HCT116 (cell line): Measurements from ENCODE around the gene MBD3.

Experiments used
- CBX3 ChIP-seq: IDR thresholded peaks from 2 replicates; pipeline ENCODE4 v1.6.1; 2012; ENCODE audit warnings: low read depth
- EZH2 ChIP-seq: fragments of 200-600 bp; sonication (generic); IDR thresholded peaks from 2 replicates; pipeline ENCODE4 v1.6.1; 2017; ENCODE audit warnings: antibody characterized with exemption, mixed run types
- FOSL1 ChIP-seq: IDR thresholded peaks from 2 replicates; pipeline ENCODE4 v1.6.1; 2012; ENCODE audit warnings: low read depth
- JUND ChIP-seq: IDR thresholded peaks from 2 replicates; pipeline ENCODE4 v1.6.1; 2012
- POLR2A ChIP-seq: IDR thresholded peaks from 2 replicates; pipeline ENCODE4 v1.7.0; 2011; ENCODE audit warnings: borderline replicate concordance; ENCODE audit not compliant: insufficient read depth, insufficient read length; ENCODE audit errors: extremely low read depth
- POLR2AphosphoS5 ChIP-seq: IDR thresholded peaks from 2 replicates; pipeline ENCODE4 v1.6.1; 2011; ENCODE audit warnings: mild to moderate bottlenecking, low read depth, low read length, moderate library complexity
- SP1 ChIP-seq: IDR thresholded peaks from 2 replicates; pipeline ENCODE4 v1.6.1; 2012; ENCODE audit warnings: low read depth
- ZNF274 ChIP-seq: fragments of 200-500 bp; sonication (Bioruptor generic); IDR thresholded peaks from 2 replicates; pipeline ENCODE4 v1.6.1; 2014; ENCODE audit warnings: mild to moderate bottlenecking, low read depth, low read length, inconsistent platforms
- TF ChIP-seq, protein P1 (sequence below): IDR thresholded peaks from 2 replicates; pipeline ENCODE4 v1.6.1; 2011; ENCODE audit warnings: mild to moderate bottlenecking, low read length, moderate library complexity; ENCODE audit not compliant: insufficient replicate concordance; ENCODE audit errors: extremely low read depth
- TF ChIP-seq, protein P2 (sequence below), 3 experiments: fragments of 200-600 bp in 1 of 3; sonication (generic) in 1 of 3; IDR thresholded peaks in 2 of 3; conservative IDR thresholded peaks in 1 of 3; 2 replicates each; pipeline ENCODE4 v1.5.1; 2012 to 2017; ENCODE audit warnings: low read depth in 2 of 3, low read length in 2 of 3, antibody characterized with exemption in 1 of 3, borderline replicate concordance in 1 of 3, control low read depth in 1 of 3, mild to moderate bottlenecking in 1 of 3, mixed read lengths in 1 of 3, mixed run types in 1 of 3, moderate library complexity in 1 of 3; ENCODE audit not compliant: insufficient read depth in 1 of 3

DNA sequence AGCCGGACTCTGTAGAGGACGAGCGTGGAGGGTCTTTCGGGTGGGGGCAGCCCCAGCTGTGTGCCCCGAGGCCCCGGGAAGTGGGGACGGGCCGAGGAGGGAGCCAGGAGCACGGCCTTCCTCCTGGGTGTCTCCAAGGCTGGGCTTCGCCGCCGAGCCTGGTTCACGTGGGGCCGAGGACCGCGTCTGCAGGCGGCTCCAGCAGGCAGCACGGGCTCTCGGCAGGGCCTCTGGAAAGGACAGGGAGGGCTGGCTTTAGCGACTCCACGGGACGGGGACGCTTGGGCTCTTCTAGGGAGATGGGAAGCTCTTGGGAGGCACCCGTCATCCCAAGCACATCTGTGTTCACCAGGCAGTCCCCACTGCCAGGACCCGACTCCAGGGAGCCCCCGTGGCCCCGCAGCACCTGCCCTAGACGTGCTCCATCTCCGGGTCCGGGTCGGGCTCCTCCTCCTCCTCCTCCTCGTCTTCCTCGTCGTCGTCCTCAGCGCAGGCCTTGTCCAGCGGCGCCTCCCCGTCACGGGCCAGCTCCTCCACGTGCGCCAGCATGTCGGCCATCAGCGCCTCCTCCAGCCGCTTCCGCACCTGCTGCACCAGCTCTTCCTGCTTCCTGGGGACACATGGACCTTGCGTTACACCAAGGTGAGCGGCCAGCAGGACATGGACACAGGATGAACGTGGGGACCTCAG is 14.6 kb downstream of the MBD3 start:
- TF ChIP-seq, protein P1, sequence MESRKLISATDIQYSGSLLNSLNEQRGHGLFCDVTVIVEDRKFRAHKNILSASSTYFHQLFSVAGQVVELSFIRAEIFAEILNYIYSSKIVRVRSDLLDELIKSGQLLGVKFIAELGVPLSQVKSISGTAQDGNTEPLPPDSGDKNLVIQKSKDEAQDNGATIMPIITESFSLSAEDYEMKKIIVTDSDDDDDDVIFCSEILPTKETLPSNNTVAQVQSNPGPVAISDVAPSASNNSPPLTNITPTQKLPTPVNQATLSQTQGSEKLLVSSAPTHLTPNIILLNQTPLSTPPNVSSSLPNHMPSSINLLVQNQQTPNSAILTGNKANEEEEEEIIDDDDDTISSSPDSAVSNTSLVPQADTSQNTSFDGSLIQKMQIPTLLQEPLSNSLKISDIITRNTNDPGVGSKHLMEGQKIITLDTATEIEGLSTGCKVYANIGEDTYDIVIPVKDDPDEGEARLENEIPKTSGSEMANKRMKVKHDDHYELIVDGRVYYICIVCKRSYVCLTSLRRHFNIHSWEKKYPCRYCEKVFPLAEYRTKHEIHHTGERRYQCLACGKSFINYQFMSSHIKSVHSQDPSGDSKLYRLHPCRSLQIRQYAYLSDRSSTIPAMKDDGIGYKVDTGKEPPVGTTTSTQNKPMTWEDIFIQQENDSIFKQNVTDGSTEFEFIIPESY: no peak
- TF ChIP-seq POLR2AphosphoS5 (no peak), EZH2 (no peak), FOSL1 (no peak), CBX3 (no peak), POLR2A (no peak), JUND (no peak), ZNF274 (no peak), SP1 (no peak)
- TF ChIP-seq, protein P2, sequence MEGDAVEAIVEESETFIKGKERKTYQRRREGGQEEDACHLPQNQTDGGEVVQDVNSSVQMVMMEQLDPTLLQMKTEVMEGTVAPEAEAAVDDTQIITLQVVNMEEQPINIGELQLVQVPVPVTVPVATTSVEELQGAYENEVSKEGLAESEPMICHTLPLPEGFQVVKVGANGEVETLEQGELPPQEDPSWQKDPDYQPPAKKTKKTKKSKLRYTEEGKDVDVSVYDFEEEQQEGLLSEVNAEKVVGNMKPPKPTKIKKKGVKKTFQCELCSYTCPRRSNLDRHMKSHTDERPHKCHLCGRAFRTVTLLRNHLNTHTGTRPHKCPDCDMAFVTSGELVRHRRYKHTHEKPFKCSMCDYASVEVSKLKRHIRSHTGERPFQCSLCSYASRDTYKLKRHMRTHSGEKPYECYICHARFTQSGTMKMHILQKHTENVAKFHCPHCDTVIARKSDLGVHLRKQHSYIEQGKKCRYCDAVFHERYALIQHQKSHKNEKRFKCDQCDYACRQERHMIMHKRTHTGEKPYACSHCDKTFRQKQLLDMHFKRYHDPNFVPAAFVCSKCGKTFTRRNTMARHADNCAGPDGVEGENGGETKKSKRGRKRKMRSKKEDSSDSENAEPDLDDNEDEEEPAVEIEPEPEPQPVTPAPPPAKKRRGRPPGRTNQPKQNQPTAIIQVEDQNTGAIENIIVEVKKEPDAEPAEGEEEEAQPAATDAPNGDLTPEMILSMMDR (IDR thresholded peaks at IDR 0.05 in 2 of 3, conservative IDR thresholded peaks at IDR 0.05 in 1 of 3; ENCODE audit: borderline replicate concordance in 1 of 3, insufficient read depth in 1 of 3, low read depth in 2 of 3, low read length in 2 of 3): no peak
